OCI-LY7 (cell line): ENCODE results near the gene GALNT14.

Source experiments
- EZH2phosphoT487 ChIP-seq: fragments of 200-600 bp; sonication (generic); IDR thresholded peaks from 2 replicates; pipeline ENCODE4 v1.6.1; 2018; ENCODE audit warnings: low read depth, borderline replicate concordance, mild to moderate bottlenecking, mixed run types, antibody characterized with exemption, low read length, moderate library complexity, mixed read lengths
- TF ChIP-seq, protein P1 (sequence below): fragments of 200-600 bp; sonication (generic); conservative IDR thresholded peaks from 2 replicates; pipeline ENCODE4 v1.5.1; 2014; ENCODE audit warnings: mild to moderate bottlenecking, antibody characterized with exemption, low read length, moderate library complexity, mixed read lengths

DNA sequence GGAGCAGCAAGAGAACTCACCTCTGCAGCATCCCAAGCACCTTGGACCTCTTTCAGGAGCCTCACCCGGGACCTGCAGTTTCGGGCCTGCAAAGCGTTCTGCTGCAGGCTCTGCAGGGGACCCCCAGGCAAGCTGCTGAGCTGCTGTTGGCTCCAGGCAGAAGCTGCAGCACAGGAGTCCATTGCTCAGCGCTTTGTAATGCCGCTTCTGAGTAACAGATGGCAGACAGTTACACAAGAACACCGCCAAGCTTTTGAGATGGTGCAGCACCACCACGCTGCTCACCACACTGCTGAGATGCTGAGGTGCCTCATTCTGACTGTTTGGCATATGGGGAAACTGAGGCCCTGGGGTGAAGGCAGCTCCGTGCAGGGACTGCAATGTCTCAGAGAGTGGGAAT is 1.9 kb upstream of the GALNT14 start:
- no peak for TF ChIP-seq EZH2phosphoT487
- TF ChIP-seq, protein P1, sequence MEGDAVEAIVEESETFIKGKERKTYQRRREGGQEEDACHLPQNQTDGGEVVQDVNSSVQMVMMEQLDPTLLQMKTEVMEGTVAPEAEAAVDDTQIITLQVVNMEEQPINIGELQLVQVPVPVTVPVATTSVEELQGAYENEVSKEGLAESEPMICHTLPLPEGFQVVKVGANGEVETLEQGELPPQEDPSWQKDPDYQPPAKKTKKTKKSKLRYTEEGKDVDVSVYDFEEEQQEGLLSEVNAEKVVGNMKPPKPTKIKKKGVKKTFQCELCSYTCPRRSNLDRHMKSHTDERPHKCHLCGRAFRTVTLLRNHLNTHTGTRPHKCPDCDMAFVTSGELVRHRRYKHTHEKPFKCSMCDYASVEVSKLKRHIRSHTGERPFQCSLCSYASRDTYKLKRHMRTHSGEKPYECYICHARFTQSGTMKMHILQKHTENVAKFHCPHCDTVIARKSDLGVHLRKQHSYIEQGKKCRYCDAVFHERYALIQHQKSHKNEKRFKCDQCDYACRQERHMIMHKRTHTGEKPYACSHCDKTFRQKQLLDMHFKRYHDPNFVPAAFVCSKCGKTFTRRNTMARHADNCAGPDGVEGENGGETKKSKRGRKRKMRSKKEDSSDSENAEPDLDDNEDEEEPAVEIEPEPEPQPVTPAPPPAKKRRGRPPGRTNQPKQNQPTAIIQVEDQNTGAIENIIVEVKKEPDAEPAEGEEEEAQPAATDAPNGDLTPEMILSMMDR = no peak
